IPS-15b (cell line): ENCODE results near the gene DCST1.

Source experiments
- H3K27me3 ChIP-seq: one replicate; pipeline ENCODE4 v1.6.1; 2013; ENCODE audit warnings: low read length; ENCODE audit not compliant: control insufficient read depth, insufficient read depth
- H3K36me3 ChIP-seq: one replicate; pipeline ENCODE4 v1.6.1; 2013; ENCODE audit warnings: low read length; ENCODE audit not compliant: control insufficient read depth, insufficient read depth
- H3K4me1 ChIP-seq: one replicate; pipeline ENCODE4 v1.6.1; 2013; ENCODE audit warnings: mild to moderate bottlenecking, low read length; ENCODE audit not compliant: control insufficient read depth, insufficient read depth
- H3K4me3 ChIP-seq: one replicate; pipeline ENCODE4 v1.5.1; 2013; ENCODE audit warnings: low read depth, low read length
- H3K9ac ChIP-seq: one replicate; pipeline ENCODE4 v1.6.1; 2013; ENCODE audit warnings: low read depth, mild to moderate bottlenecking, low read length
- H3K9me3 ChIP-seq: one replicate; pipeline ENCODE4 v1.6.1; 2013; ENCODE audit warnings: mild to moderate bottlenecking, low read length; ENCODE audit not compliant: control insufficient read depth, insufficient read depth

The DCST1 gene

GRCh38 chr1:155011004-155011416 lies 22.6 kb upstream of the DCST1 start:
- Histone ChIP-seq H3K4me3 (no peak overlapping the region), H3K4me1 (peaks cover 23% of the 10 kb centered on the region), H3K27me3 (no peaks in the 10 kb centered on the region), H3K36me3 (peaks cover 8% of the 10 kb centered on the region), H3K9ac (no peak overlapping the region), H3K9me3 (no peaks in the 10 kb centered on the region)

GRCh38 chr1:155011437-155012025 lies 22.1 kb upstream of the DCST1 start:
- Histone ChIP-seq H3K4me3 (no peak overlapping the region), H3K4me1 (peaks cover 23% of the 10 kb centered on the region), H3K27me3 (no peaks in the 10 kb centered on the region), H3K9me3 (no peaks in the 10 kb centered on the region), H3K9ac (no peak overlapping the region), H3K36me3 (peaks cover 14% of the 10 kb centered on the region)

GRCh38 chr1:155012026-155012546 lies 21.5 kb upstream of the DCST1 start:
- Histone ChIP-seq H3K4me1 (peaks cover 25% of the 10 kb centered on the region), H3K27me3 (no peaks in the 10 kb centered on the region), H3K4me3 (peak overlapping the region; percentile 30), H3K36me3 (peaks cover 17% of the 10 kb centered on the region), H3K9me3 (no peaks in the 10 kb centered on the region), H3K9ac (no peak overlapping the region)

- Histone ChIP-seq H3K9ac (no peak overlapping the region), H3K36me3 (peaks cover 17% of the 10 kb centered on the region), H3K27me3 (no peaks in the 10 kb centered on the region), H3K9me3 (no peaks in the 10 kb centered on the region), H3K4me1 (peaks cover 25% of the 10 kb centered on the region), H3K4me3 (peak overlapping the region; percentile 30)
Measured at GRCh38 chr1:155012776-155013602, 20.6 kb upstream of the DCST1 start.

- H3K4me1 ChIP-seq: peaks cover 25% of the 10 kb centered on the region
- H3K27me3 ChIP-seq: no peaks in the 10 kb centered on the region
Measured at GRCh38 chr1:155013632-155014031, 20.0 kb upstream of the DCST1 start.

GRCh38 chr1:155014709-155015508 lies 18.7 kb upstream of the DCST1 start:
- peaks cover 20% of the 10 kb centered on the region for H3K4me1 ChIP-seq
- no peak overlapping the region for H3K4me3 ChIP-seq
- no peaks in the 10 kb centered on the region for H3K27me3 ChIP-seq
- peaks cover 17% of the 10 kb centered on the region for H3K36me3 ChIP-seq
- no peaks in the 10 kb centered on the region for H3K9me3 ChIP-seq
- no peak overlapping the region for H3K9ac ChIP-seq

More at GRCh38 chr1:155013632-155014031, 20.0 kb upstream of the DCST1 start:
- H3K36me3 ChIP-seq: peaks cover 17% of the 10 kb centered on the region
- no peak overlapping the region for H3K4me3 ChIP-seq
- no peaks in the 10 kb centered on the region for H3K9me3 ChIP-seq
- no peak overlapping the region for H3K9ac ChIP-seq

DNA sequence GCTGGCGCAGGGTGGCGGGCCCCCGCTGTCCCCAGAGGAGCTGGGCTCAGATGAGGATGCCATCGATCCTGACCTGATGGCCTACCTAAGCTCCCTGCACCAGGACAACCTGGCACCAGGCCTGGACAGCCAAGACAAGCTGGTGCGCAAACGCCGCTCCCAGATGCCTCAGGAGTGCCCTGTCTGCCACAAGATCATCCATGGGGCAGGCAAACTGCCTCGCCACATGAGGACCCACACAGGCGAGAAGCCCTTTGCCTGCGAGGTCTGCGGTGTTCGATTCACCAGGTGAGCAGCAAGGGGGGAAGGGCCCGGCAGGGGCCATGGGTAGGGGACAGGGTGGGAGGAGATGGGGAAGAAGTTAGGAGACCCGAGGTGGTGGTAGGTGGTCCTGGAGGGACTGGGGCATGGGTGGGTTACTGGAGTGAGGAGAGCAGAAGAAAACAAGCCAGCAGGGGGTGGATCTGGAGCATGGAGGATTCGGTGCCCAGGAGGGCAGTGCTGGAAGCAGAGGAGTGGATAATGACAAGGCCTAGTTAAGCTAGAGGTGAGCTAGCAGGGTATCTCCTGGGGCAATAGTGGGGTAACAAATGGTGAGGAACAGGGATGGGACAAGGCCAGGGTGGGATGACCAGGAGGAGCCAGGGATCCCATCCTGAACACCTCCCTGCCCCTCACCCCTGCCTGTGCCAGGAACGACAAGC lies 17.9 kb upstream of the DCST1 start:
- peaks cover 17% of the 10 kb centered on the region for H3K36me3 ChIP-seq
- peaks cover 19% of the 10 kb centered on the region for H3K4me1 ChIP-seq
- no peak overlapping the region for H3K4me3 ChIP-seq
- H3K27me3 ChIP-seq: no peaks in the 10 kb centered on the region
- H3K9ac ChIP-seq: no peak overlapping the region
- H3K9me3 ChIP-seq: no peaks in the 10 kb centered on the region

DNA sequence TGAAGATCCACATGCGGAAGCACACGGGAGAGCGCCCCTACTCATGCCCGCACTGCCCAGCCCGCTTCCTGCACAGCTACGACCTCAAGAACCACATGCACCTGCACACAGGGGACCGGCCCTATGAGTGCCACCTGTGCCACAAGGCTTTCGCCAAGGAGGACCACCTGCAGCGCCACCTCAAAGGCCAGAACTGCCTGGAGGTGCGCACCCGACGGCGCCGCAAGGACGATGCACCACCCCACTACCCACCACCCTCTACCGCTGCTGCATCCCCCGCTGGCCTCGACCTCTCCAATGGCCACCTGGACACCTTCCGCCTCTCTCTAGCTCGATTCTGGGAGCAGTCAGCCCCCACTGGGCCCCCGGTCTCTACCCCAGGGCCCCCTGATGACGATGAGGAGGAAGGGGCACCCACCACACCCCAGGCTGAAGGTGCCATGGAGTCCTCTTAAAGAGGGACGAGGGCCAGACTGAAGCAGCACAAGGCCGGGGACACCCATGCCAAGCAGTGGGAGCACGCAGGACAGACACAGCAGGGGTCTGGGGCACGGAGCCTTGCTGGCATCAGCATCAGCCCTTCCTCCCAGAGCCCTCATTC lies 17.3 kb upstream of the DCST1 start:
- Histone ChIP-seq H3K27me3 (no peaks in the 10 kb centered on the region), H3K4me3 (no peak overlapping the region), H3K4me1 (peaks cover 19% of the 10 kb centered on the region), H3K36me3 (peaks cover 17% of the 10 kb centered on the region), H3K9me3 (no peaks in the 10 kb centered on the region), H3K9ac (no peak overlapping the region)

GRCh38 chr1:155017041-155017945 lies 16.3 kb upstream of the DCST1 start:
- H3K9me3 ChIP-seq: no peaks in the 10 kb centered on the region
- peak overlapping the region; percentile 54 for H3K9ac ChIP-seq
- peaks cover 17% of the 10 kb centered on the region for H3K36me3 ChIP-seq
- peak overlapping the region; percentile 52 for H3K4me3 ChIP-seq
- peaks cover 15% of the 10 kb centered on the region for H3K4me1 ChIP-seq
- no peaks in the 10 kb centered on the region for H3K27me3 ChIP-seq

- H3K9ac ChIP-seq: no peak overlapping the region
- no peaks in the 10 kb centered on the region for H3K9me3 ChIP-seq
- H3K4me3 ChIP-seq: peak overlapping the region; percentile 52
- peaks cover 17% of the 10 kb centered on the region for H3K36me3 ChIP-seq
- H3K4me1 ChIP-seq: peaks cover 9% of the 10 kb centered on the region
- no peaks in the 10 kb centered on the region for H3K27me3 ChIP-seq
Measured at GRCh38 chr1:155017946-155018316, 15.7 kb upstream of the DCST1 start.
